Skin of body (tissue), 2 donors: ENCODE data around the gene HDHD3. TPM values are rescaled to one million over a fixed set of nuclear protein-coding genes. Genes with fewer than 3 reads are reported as not detected.
"Not testable (repeated sequence)": the region's sequence is repeated elsewhere in the genome, so short reads cannot be mapped to it uniquely, and the experiment has no call there.

Experiments
- DNase-seq: peaks from one replicate; lab custom pipeline; 2025; lab: John Stamatoyannopoulos, UW
- total RNA-seq: library from RNA; depleted of rRNA; stranded (reverse); fragments of >200 nt; gene quantifications from one replicate; pipeline ENCODE4 v1.2.3, GENCODE V29; 2014

The HDHD3 gene, protein sequence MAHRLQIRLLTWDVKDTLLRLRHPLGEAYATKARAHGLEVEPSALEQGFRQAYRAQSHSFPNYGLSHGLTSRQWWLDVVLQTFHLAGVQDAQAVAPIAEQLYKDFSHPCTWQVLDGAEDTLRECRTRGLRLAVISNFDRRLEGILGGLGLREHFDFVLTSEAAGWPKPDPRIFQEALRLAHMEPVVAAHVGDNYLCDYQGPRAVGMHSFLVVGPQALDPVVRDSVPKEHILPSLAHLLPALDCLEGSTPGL
- total RNA-seq: 7.3 TPM

DNA sequence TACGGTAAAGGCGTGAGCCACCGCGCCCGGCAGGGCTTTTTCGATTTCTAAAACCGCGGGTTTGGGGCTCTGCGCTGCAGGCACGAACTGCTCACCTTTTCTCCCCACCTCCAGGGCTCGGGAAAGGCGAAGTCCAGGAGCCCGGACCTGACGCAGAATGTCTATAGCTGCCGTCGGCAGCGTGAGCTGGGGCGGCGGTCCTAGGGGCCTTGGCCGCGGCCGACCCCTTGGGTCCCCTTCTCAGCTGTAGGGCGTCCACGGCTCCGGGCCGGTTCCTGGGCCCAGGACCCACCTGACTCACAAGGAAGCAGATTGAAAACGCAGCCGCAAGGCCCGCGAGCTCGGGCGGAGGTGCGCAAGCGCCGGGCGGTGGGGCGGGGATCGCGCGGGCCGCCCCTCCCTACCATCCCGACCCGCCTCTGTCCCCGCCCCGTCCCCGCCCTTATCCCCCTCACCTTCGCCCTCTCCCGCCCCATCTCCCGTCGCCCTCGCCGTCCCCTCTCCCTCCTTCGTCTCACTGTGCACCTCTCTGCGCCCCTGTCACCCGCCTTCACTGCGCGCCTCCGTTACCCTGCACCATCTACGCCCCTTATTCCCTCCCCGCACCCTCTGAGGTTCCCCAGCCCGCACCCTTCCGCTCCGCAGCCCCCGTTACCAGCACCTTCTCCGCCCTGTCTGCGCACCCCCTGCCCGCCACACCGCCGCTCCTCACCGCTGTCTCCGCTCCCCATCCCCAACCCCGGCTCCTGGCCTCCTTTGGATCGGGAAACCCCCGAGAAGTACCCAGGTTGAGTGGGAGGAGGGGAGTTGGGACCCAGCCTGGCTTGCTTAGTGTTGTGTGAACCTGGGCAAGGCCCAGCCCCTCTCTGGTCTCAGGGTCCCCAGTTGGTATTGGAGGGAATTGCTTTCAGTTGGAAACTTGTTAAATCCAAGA is at the start of gene HDHD3:
Gene HDHD3, minus strand, starts transcription at position 353 of the 934 bp plus-strand sequence. CDS start 2,632 bp downstream, outside the sequence.
- peak; percentile 11 for DNase-seq

- no peak for DNase-seq
Observed at GRCh38 chr9:113425072-113425471, 48.3 kb upstream of the HDHD3 start.

GRCh38 chr9:113421726-113422125 is 44.9 kb upstream of the HDHD3 start:
- DNase-seq: no peak

DNA sequence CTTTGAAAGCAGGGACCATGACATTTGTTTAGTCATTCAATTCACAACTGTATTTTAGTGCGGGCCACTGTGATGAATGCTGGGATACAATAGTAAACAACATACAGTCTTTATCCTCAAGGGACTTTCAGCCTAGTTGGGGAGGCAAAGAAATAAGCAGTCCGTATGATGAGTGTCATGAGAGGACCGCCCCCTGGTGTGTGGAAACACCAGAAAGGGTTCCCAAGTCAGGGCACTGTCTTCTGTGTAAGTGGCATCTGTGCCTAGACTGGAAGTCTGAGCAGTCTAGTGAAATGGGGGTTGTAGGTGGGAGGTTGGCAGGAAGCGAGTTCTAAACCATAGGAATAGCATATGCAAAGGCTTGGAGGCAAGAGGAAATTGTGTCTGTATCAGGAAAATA is 40.6 kb upstream of the HDHD3 start:
- DNase-seq: no peak

GRCh38 chr9:113416149-113416721 is 39.4 kb upstream of the HDHD3 start:
- DNase-seq: no peak

- peak; percentile 96 for DNase-seq
Observed at GRCh38 chr9:113410207-113410864, 33.5 kb upstream of the HDHD3 start, which contains the start of the genes C9orf43 and POLE3. Gene C9orf43, plus strand, starts transcription at chr9:113410747. Its CDS starts 2,747 bp downstream, at chr9:113413494. Gene POLE3, minus strand, starts transcription at chr9:113410675. Its CDS starts 382 bp downstream, at chr9:113410293.

DNA sequence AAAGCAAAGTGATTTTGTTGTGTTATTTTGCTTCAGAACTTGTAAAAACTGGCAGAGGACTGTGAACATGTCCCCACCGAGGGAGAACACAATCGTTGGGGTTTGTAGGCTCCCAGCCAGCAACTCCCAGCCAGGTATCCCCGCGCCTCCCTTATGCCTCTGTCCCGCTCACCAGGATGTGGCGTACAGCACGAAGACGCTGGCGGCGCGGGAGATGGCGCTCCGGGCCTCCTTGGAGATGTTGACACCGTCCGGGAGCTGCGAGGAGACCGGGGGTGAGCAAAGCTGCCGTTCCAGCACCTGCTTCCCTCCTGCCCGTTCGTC is 33.1 kb upstream of the HDHD3 start:
- no peak for DNase-seq

DNA sequence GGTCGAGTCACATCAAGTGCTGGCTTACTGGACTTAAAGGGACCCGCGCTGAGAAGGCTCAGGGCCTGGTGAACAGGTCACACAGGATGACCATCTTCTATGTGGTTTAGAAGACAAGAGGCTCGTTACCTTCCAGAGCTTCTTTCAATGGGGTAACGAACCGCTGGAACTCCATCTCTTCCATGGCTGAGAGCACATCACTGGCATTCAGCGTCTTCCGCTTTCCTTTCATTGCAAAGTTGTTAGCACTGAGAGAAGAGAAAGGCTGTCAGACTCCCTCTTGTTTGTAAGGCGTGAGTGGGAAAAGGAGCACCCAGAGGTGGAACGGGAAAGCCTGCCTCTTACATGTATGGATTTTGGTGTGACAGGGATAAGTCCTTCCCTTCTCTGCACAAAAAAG is 32.7 kb upstream of the HDHD3 start:
- DNase-seq: no peak

GRCh38 chr9:113406873-113407511 is 30.2 kb upstream of the HDHD3 start:
- peak; percentile 50 for DNase-seq

- not testable (repeated sequence) for DNase-seq
Observed at GRCh38 chr9:113406353-113406752, 29.6 kb upstream of the HDHD3 start.

- DNase-seq: no peak
Observed at GRCh38 chr9:113403646-113404045, 26.9 kb upstream of the HDHD3 start.

- DNase-seq: peak; percentile 98
Observed at GRCh38 chr9:113401027-113401792, 24.4 kb upstream of the HDHD3 start, which contains the start of gene ALAD. Gene ALAD, minus strand, starts transcription at chr9:113401284. Its CDS starts 7,725 bp downstream, at chr9:113393559.

DNA sequence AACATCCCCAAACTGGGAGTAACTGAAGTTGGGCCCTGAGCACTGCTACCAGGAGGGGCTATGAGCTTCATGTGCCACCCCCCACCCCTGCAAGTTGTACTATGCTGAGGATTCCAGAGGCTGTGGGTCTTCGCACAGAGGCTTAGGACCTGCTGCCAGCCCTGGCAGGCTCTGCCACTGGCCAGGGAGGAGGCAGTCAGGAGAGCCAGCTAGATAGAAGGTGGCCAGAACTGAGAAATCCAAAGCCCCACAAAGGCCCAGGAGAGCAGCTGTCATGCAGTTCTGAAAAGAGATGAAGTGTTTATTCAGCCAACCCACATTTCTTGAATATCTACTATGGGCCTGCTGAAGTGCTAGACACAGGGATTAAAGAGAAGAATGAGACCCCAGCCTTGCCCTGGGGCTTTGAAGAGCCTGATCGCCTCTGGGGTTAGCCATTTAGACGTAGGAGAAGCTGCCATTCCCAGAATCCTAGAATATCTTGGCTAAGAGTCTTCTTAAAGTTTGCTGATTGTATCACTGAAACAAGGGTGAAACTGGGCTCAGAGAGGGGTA is 22.9 kb upstream of the HDHD3 start:
- no peak for DNase-seq

- DNase-seq: no peak
Observed at GRCh38 chr9:113398796-113399195, 22.0 kb upstream of the HDHD3 start.

DNA sequence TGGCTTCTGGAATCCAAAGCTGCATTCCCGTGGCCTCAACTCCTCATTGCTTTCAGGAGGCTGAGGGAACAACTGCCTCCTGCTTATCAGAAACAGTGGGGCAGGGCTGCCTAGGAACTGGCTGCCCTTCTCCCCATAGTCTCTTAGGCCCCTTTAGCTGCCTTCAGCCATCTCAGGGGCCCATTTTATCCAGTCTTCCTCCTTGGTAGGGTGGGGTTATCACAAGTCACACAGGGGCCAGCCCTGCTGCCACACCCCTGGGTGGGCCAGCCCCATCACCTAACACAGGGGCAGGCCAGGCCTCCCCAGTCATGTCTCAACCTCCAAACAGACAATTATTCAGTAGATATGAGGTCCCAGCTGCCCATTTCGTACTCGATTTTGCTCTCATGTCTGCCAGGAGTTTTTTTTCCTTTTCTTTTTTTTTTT is 20.4 kb upstream of the HDHD3 start:
- DNase-seq: no peak

- no peak for DNase-seq
Observed at GRCh38 chr9:113395000-113395861, 18.4 kb upstream of the HDHD3 start.

- no peak for DNase-seq
Observed at GRCh38 chr9:113393281-113393680, 16.5 kb upstream of the HDHD3 start.

- DNase-seq: no peak
Observed at GRCh38 chr9:113391917-113392316, 15.1 kb upstream of the HDHD3 start.
